ENCODE data around the gene CRISP1. TPM values are rescaled to one million over a fixed set of nuclear protein-coding genes. Genes with fewer than 3 reads are reported as not detected.

CRISP1 gene
- total and polyA plus RNA-seq, 2 donors (not counting 1 experiment from before 2014, with no cell fraction given): not detected

DNA sequence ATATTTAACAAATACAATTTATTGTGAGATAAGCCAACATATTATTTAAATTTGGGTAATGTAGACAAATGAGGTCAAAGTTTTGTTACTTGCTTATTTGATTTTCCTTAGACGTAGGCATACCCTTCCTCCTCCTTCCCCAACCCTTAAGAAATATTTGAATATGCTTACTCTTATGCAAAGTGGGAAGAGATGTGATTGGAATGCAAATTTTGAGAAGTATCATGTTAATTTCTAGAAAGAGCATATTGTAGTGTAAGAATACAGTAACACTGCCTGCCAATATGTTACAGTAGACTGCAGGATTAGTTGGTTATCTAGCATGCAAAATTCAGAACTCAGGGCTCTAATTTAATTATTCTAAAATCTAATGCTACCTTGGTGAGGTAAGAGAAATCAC lies 32.9 kb downstream of the CRISP1 start:
- H3K4me1 ChIP-seq (ENCODE audit: control insufficient read depth in 2 of 2, insufficient read depth in 2 of 2, low read length in 2 of 2): no peaks in the 10 kb centered on the region
- intact Hi-C loops (cut with micrococcal nuclease): no loop called here
- H3K9me3 ChIP-seq (ENCODE audit: control extremely low read depth in 1 of 3, control insufficient read depth in 2 of 3, insufficient read depth in 1 of 3, low read length in 2 of 3): no peaks in the 10 kb centered on the region
- no peak for DNase-seq
- no peak for TF ChIP-seq EZH2 (IDR thresholded peaks at IDR 0.05; ENCODE audit: borderline replicate concordance, insufficient read depth, low read depth, low read length, poor library complexity, severe bottlenecking)
- TF ChIP-seq, protein P1, sequence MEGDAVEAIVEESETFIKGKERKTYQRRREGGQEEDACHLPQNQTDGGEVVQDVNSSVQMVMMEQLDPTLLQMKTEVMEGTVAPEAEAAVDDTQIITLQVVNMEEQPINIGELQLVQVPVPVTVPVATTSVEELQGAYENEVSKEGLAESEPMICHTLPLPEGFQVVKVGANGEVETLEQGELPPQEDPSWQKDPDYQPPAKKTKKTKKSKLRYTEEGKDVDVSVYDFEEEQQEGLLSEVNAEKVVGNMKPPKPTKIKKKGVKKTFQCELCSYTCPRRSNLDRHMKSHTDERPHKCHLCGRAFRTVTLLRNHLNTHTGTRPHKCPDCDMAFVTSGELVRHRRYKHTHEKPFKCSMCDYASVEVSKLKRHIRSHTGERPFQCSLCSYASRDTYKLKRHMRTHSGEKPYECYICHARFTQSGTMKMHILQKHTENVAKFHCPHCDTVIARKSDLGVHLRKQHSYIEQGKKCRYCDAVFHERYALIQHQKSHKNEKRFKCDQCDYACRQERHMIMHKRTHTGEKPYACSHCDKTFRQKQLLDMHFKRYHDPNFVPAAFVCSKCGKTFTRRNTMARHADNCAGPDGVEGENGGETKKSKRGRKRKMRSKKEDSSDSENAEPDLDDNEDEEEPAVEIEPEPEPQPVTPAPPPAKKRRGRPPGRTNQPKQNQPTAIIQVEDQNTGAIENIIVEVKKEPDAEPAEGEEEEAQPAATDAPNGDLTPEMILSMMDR (IDR thresholded peaks at IDR 0.05): no peak
- ChIA-PET CTCF (no interaction called here), POLR2A (no interaction called here)
- no peaks in the 10 kb centered on the region for H3K27me3 ChIP-seq (replicated peaks in 1 of 4; ENCODE audit: control extremely low read depth in 1 of 4, control insufficient read depth in 3 of 4, insufficient read depth in 4 of 4, low read length in 3 of 4)
- Mint-ChIP-seq H3K9me3 (ENCODE audit: insufficient read depth) (no peaks in the 10 kb centered on the region), H3K27me3 (no peaks in the 10 kb centered on the region), H3K4me3 (no peak overlapping the region), H3K4me1 (no peaks in the 10 kb centered on the region), H3K27ac (no peak overlapping the region)
- no peak for ATAC-seq (ENCODE audit: low read depth)
- WGBS (ENCODE audit: insufficient coverage): no CpG with 5 or more reads among the region's 1 CpG
- no peaks in the 10 kb centered on the region for H3K36me3 ChIP-seq (replicated peaks in 1 of 2; ENCODE audit: control extremely low read depth in 1 of 2, control insufficient read depth in 1 of 2, extremely low read depth in 1 of 2, insufficient read depth in 2 of 2, low read length in 1 of 2)
- H2AFZ ChIP-seq (ENCODE audit: insufficient read depth, low read depth, low read length, poor library complexity, severe bottlenecking): no peak overlapping the region
- H4K20me1 ChIP-seq (ENCODE audit: control insufficient read depth, insufficient read depth, low read length, poor library complexity, severe bottlenecking): no peaks in the 10 kb centered on the region
- H3K79me2 ChIP-seq (ENCODE audit: control insufficient read depth, insufficient read depth, low read length): no peaks in the 10 kb centered on the region
- no peak overlapping the region for H3K4me3 ChIP-seq (ENCODE audit: control extremely low read depth in 1 of 5, extremely low read depth in 1 of 5, insufficient read depth in 1 of 5, low read depth in 2 of 5, low read length in 4 of 5)
- H3K27ac ChIP-seq (ENCODE audit: low read length in 2 of 2): no peak overlapping the region
- H3K9ac ChIP-seq (ENCODE audit: low read length): no peak overlapping the region
- H3K4me2 ChIP-seq (replicated peaks; ENCODE audit: low read depth, low read length, poor library complexity, severe bottlenecking): no peak overlapping the region

DNA sequence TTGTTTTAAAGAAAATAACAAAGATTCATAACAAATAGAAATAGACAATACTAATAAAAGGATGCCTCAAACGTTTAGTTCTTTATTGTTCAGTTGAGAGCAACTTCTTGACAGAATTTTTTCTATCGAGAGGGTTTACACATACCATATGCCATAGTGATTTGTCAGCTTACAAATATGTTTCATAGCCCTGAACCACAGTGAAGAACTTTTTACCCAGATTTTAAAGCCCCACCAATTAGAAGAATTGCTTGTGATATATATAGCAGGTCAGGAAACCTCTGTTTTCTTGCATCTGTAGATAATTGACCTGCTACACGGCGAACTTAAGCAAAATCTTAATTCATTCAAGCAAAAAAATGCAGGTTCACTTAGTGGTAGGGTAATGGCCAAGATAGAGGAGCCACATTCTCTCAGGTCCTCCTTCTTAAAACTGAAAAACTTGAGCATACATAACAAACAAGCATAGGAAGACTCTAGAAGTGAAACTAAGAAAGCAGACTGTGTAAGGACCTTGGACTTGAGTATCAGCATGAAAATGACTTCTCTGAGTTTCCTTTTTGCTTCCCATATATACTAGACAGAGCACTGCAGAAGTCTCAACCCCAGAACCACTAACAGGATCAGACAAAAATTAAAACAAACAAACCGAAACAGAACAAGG lies 39.5 kb downstream of the CRISP1 start:
- Mint-ChIP-seq H3K27me3 (no peaks in the 10 kb centered on the region), H3K27ac (no peak overlapping the region), H3K4me3 (no peak overlapping the region), H3K9me3 (ENCODE audit: insufficient read depth) (no peaks in the 10 kb centered on the region), H3K4me1 (no peaks in the 10 kb centered on the region)
- WGBS (ENCODE audit: insufficient coverage): no CpG with 5 or more reads among the region's 5 CpGs
- DNase-seq: no peak
- H3K9ac ChIP-seq (ENCODE audit: low read length): no peak overlapping the region
- no peak overlapping the region for H3K4me2 ChIP-seq (replicated peaks; ENCODE audit: low read depth, low read length, poor library complexity, severe bottlenecking)
- no peaks in the 10 kb centered on the region for H3K27me3 ChIP-seq (replicated peaks in 1 of 4; ENCODE audit: control extremely low read depth in 1 of 4, control insufficient read depth in 3 of 4, insufficient read depth in 4 of 4, low read length in 3 of 4)
- H3K36me3 ChIP-seq (replicated peaks in 1 of 2; ENCODE audit: control extremely low read depth in 1 of 2, control insufficient read depth in 1 of 2, extremely low read depth in 1 of 2, insufficient read depth in 2 of 2, low read length in 1 of 2): no peaks in the 10 kb centered on the region
- ChIA-PET POLR2A (no interaction called here), CTCF (no interaction called here)
- H4K20me1 ChIP-seq (ENCODE audit: control insufficient read depth, insufficient read depth, low read length, poor library complexity, severe bottlenecking): no peaks in the 10 kb centered on the region
- H3K79me2 ChIP-seq (ENCODE audit: control insufficient read depth, insufficient read depth, low read length): no peaks in the 10 kb centered on the region
- H3K4me3 ChIP-seq (ENCODE audit: control extremely low read depth in 1 of 5, extremely low read depth in 1 of 5, insufficient read depth in 1 of 5, low read depth in 2 of 5, low read length in 4 of 5): no peak overlapping the region
- no peak for ATAC-seq (ENCODE audit: low read depth)
- TF ChIP-seq, protein P1 (IDR thresholded peaks at IDR 0.05): no peak
- no peak for TF ChIP-seq EZH2 (IDR thresholded peaks at IDR 0.05; ENCODE audit: borderline replicate concordance, insufficient read depth, low read depth, low read length, poor library complexity, severe bottlenecking)
- H3K4me1 ChIP-seq (ENCODE audit: control insufficient read depth in 2 of 2, insufficient read depth in 2 of 2, low read length in 2 of 2): no peaks in the 10 kb centered on the region
- intact Hi-C loops (cut with micrococcal nuclease): no loop called here
- H3K9me3 ChIP-seq (ENCODE audit: control extremely low read depth in 1 of 3, control insufficient read depth in 2 of 3, insufficient read depth in 1 of 3, low read length in 2 of 3): no peaks in the 10 kb centered on the region
- no peak overlapping the region for H3K27ac ChIP-seq (ENCODE audit: low read length in 2 of 2)
- H2AFZ ChIP-seq (ENCODE audit: insufficient read depth, low read depth, low read length, poor library complexity, severe bottlenecking): no peak overlapping the region

Data from B cell (primary cell).